Cardiac fibroblast (primary cell): ENCODE measurements around the gene DLG5.

Experiments
- DNase-seq, 2 donors: peaks; one replicate each; pipeline versions ENCODE4 v3.0.0 to v3.0.0-alpha.2; 2010; ENCODE audit warnings: low read depth in 2 of 2
- H3K4me3 ChIP-seq, 2 donors: replicated peaks in 1 of 2; 1 replicate in 1 of 2; 2 replicates in 1 of 2; pipeline ENCODE4 v1.5.1; 2011; ENCODE audit warnings: low read depth in 2 of 2, low read length in 2 of 2, mild to moderate bottlenecking in 2 of 2, moderate library complexity in 1 of 2
- TF ChIP-seq, protein P1 (sequence below): IDR thresholded peaks from one replicate; pipeline ENCODE4 v1.5.1; 2011; ENCODE audit warnings: low read depth, mild to moderate bottlenecking, low read length, inconsistent platforms

The DLG5 gene

GRCh38 chr10:77832238-77832637 is 94.3 kb downstream of the DLG5 start:
- TF ChIP-seq, protein P1, sequence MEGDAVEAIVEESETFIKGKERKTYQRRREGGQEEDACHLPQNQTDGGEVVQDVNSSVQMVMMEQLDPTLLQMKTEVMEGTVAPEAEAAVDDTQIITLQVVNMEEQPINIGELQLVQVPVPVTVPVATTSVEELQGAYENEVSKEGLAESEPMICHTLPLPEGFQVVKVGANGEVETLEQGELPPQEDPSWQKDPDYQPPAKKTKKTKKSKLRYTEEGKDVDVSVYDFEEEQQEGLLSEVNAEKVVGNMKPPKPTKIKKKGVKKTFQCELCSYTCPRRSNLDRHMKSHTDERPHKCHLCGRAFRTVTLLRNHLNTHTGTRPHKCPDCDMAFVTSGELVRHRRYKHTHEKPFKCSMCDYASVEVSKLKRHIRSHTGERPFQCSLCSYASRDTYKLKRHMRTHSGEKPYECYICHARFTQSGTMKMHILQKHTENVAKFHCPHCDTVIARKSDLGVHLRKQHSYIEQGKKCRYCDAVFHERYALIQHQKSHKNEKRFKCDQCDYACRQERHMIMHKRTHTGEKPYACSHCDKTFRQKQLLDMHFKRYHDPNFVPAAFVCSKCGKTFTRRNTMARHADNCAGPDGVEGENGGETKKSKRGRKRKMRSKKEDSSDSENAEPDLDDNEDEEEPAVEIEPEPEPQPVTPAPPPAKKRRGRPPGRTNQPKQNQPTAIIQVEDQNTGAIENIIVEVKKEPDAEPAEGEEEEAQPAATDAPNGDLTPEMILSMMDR = no peak
- H3K4me3 ChIP-seq = no peak overlapping the region
- DNase-seq = no peak

DNA sequence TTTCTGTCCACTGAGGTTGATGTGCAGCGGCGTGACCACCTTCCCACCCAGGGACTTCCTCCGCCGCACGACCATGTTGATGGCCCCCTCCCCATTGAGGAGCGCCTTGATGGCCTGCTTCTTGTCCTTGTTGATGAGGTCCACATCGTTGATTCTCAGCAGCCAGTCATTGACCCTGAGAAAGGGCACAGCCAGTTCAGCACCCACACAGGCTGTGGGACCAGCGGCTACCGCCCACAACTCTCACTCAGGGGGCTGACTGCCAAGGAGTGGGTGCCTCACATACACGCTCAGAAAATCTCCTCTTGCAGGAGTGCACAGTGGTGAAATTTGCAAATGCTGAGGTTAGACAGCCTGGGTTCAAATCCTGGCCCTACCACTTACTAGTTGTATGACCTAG is 97.2 kb downstream of the DLG5 start:
- DNase-seq = no peak
- no peak overlapping the region for H3K4me3 ChIP-seq
- TF ChIP-seq, protein P1 = no peak

DNA sequence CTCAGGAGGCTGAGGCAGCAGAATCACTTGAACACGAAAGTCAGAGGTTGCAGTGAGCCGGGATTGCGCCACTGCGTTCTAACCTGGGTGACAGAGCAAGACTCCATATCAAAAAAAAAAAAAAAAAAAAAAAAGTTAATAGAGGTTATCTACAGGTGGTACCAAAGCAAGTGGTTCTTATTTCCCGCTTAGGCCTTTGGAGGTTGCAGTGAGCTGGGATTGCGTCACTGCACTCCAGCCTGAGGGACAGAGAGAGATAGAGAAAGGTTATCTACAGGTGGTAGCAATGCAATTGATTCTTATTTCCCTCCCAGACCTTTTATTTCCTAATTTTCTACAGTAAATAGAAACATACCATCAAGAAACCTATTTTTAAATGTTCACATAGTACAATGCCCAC is 98.2 kb downstream of the DLG5 start:
- TF ChIP-seq, protein P1 = no peak
- H3K4me3 ChIP-seq = no peak overlapping the region
- no peak for DNase-seq

GRCh38 chr10:77827366-77827765 is 99.2 kb downstream of the DLG5 start:
- peak in 1 of 2 donors; percentile 11 for DNase-seq
- TF ChIP-seq, protein P1 = no peak
- H3K4me3 ChIP-seq = no peak overlapping the region

- TF ChIP-seq, protein P1 = no peak
- no peak for DNase-seq
- no peak overlapping the region for H3K4me3 ChIP-seq
Measured at GRCh38 chr10:77825965-77826364, 100.6 kb downstream of the DLG5 start.

GRCh38 chr10:77824908-77825307 is 101.6 kb downstream of the DLG5 start:
- no peak overlapping the region for H3K4me3 ChIP-seq
- no peak for DNase-seq
- TF ChIP-seq, protein P1 = no peak

- TF ChIP-seq, protein P1 = no peak
- H3K4me3 ChIP-seq = no peak overlapping the region
- DNase-seq = no peak
Measured at GRCh38 chr10:77823811-77824542, 102.6 kb downstream of the DLG5 start.
